ENCODE measurements around the gene PEPD.

The PEPD gene

DNA sequence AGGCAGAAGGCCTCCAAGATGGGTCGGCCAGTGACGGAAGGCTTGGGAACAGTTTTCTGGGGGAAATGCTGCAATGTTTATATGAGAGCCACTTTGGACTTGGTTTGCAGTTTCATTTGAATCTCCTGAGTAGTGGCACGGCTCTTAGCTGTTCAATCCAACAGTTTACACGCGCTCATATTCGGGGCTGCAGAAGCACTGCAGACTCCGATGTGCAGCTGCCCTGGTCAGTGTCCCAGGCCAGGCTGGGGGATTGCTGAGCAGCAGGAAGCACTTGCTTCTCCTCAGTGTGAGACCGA lies 116.4 kb downstream of the PEPD start:
- no peak for FAIRE-seq

DNA sequence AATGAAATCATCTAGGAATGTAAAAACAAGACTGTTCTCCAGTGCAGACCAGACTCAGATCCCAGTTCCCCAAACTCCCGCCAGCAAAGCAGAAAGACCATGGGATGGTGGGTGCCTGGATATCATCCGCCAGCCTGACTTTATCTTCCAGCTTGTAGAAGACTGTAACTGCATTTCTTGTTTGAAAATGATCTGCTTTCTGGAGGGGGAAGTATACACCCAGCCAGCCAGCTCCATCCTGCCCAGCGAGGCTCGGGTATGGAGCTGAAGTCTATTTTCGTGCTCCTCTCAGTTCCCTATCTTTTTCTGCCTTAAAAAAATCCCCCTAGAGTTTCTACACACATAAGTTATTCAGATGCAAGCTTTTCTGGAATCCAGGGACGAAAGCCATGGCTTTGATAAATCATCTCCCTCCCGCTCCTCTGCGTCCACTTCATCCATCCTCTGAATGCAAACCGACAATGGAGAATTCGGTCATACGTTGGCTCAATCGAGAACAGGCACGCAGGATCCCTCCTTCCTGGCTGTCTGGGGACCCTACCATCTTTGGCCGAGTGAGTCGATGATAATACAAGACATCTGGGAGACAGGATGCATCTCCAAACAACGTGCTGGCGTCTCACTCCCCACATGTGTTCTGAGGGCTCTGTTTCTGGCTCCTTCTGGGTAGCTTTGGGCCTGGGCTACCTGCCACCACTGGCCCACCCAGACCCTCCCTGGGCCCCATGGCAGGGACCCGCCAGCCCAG lies 116.9 kb downstream of the PEPD start:
- FAIRE-seq: no peak

DNA sequence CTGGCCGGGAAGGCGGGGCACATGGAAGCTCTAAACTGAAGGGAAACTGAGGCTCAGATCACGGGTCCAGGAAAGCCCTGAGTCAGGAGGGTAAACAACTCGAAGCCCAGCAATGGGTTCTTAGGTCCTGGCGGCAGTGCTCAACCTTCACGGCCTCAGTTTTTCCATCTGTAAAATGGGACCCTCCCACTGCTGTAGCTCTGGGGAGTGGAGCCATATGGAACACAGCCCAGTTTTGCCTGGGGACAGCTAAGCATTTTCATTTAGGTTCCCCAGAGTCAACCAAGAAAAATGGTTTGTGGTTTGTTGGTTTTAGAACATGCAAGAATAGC lies 117.7 kb downstream of the PEPD start:
- FAIRE-seq: no peak

GRCh38 chr19:33403221-33403972 lies 118.2 kb downstream of the PEPD start:
- FAIRE-seq: no peak

DNA sequence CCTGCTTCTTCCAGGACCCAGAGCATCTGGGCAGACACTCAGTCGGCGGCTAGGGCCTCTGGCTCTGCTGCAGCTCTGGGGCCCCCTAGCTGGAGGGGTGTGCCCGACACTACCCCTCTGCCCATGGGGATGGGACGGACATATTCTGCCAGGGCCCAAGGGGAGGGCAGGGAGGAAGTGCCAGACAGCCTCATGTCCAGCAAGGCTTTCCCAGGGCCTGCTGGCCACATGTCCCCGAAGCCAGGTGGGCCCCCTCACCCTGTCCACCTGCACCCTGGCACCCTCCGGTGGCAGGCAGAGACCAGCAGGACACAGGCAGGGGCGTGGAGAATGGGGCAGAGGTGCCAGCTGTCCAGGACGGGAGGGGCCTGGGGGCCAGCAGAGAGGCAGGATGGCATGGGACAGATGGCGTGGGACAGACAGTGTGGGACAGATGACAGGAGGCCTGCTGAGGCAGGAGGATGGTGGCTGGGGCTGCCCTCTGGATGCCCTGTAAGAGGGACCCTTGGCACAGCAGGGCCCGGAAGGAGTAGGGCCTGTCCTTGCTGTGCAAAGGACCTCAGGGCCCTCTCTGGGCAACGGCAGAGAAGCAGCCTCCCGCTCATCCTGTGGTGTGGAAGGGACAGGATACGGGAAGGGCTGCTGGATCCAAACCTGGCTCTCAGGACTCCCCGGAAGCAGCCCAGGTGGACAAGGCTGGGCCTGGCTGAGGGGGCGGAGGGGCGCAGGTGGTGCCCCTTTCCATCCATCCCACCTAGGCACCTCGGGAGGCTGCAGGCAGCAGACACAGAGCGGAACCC lies 119.0 kb downstream of the PEPD start:
- FAIRE-seq: no peak

DNA sequence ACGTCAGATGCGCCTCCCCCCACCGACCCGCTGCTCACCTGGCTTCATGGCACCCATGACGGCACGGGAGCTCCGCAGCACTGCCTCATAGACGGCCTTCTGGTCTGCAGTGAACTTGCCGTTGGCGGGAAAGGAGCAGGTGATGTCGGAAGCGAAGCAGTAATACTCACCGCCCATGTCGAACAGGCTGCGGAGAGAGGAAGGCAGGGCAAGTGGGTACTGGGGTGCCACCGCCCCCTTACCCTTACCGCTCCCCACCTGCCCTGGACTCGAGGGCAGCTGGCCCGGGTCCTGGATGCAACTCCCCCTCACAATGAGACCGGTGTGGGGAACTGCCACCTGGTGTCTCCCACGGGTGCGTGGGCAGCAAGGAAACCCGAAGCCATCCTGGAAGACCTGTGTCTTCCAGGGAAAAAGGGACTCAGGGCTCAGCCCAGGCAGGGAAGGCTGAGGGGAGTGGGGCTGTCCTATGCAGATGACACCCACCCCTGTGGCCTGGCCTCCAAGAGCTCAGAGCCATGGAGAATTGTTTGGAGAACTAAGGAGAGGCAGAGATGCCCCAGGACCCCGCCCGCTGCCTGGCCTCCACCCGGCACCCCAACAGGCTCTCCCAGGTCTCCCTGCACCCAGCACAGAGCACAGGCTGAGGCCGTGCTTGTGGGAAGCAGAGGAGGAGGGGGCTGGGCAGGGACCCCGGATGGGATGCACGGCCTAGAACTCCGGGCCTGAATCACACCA lies 119.7 kb downstream of the PEPD start:
- no peak for FAIRE-seq

DNA sequence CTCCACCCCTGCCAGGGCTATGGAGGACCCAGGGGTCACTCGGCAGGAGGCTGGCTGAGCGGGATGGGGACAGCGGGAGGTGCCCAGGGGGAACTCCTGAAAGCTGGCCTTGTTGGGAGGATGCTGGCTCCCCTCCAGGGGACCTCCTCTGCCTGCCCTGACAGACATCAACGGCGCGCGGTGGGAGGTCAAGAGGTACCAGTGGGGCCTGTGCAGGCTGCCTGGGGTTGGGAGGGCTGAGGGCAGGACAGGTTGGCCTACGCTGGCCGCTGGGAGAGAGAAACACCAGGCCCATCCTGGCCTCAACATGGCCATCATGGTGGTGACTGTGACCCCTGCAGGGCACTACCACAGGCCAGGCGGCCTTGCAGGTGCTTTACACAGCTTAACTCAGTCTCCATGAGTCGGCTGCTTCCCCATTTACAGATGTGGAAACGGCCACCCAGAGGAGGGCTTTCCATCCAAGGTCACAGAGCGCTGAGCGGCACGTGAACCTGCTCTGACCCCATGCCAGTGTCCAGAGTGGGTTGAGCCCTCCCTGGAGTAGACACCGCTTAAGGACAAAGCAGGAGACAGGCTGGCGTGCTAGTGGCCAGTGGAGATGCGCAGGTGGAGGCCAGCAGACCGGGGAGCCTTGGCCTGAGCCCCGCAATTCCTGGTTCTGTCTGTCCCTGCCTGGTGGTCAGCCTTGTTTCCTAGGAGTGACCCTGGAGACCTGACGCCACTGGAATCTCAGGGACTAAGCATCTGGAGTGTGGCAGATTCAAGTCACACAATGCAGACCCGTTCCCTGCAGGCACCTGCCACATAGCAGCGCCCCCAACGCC lies 120.5 kb downstream of the PEPD start:
- no peak for FAIRE-seq

- FAIRE-seq: no peak
Measured at GRCh38 chr19:33399745-33400681, 121.6 kb downstream of the PEPD start.

DNA sequence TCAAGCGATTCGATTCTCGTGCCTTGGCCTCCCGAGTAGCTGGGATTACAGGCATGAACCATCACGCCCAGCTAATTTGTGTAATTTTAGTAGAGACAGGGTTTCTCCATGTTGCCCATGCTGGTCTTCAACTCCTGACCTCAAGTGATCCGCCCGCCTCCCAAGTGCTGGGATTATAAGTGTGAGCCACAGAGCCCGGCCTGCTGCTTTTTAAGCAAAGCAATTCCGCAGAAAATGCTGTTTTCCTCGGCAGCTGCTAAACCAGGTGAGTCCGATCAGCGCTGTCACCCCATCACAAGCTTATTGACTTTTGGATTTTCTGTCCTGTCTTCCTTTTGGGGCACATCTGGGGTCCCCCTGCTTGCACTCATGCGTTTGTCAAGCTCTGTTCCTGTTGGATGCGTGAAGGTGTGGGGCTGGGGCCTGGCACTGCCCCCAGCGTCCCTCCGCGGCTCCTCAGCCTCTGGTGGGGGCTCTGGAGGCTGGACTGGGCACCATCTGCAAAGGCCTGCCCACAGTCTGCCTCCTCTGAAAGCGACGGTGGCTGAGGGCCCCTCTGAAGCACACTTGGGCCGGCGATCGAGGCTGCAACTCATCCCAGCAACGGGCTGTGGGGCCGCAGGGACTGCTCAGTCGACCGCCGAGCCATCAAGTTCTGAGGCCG lies 122.4 kb downstream of the PEPD start:
- FAIRE-seq: no peak

DNA sequence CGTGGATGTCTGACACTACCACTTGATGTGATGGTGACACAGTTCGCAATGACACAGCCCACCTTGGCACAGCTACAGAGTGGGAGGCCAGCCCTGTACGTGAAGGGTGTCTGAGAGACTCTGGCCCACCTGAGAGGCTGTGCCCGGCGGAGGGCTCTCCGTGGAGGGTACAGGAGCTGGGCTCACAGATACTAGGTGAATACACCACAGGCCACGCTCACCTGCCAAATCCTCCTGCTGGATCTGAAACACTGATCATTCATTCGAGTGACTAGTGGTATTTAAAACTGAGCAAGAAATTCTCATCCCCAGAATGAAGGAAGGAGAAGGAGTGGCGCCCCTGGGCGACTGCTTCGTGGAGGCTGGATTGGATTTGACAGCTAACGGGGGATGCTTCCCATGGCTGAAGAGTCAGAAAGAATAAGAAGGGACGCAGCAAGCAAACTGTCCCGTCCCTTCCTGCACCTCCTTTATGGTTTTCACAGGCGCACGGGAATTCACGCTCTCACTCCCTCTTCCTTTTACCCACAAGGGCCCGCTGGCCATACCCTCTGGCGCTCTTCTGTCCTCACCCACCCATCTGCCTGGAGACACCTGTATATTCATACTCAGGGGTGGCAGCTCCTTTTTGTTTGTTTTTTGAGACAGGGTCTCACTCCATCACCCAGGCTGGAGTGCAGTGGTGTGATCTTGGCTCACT lies 123.1 kb downstream of the PEPD start:
- FAIRE-seq: no peak

- no peak for FAIRE-seq
Measured at GRCh38 chr19:33397536-33398360, 123.8 kb downstream of the PEPD start.

DNA sequence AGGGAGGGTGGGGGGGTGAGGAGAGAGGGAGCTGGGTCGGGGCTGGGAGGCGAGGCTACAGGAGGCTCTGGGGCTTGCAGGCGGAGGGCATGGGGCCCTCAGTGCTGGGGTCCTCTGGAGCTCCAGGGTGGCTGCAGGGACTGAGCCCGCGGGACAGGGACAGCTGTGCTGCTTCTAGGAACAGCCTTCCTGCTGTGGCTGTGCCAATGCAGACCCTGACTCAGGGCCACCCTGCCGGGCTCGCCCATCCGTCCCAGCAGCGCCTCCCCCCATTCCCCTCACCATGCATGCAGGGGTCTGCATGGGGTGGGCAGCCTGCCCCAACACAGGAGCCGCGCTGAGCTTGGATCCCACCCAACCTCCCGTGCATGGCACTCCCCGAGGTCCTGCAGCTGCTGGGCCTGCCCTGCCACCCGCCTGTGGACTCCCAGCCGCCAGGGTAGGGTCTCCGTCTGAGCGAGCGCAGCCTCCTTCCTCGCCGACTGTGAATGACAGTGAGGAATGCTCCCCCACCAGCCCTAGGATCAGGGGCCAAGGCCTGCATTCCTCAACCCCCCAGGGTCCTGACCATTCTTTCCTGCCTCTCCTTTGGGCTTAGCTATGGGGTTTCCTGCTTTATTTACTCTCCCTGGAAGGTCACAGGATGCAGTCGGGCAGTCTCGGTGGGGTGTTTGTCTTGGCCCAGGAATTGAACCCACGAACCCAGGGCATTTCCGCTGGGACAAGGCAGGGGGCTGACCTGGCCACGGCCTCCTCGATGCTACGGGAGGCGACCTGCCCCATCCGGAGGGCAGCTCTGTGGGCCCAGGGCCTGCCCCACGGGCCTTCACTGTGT lies 124.7 kb downstream of the PEPD start:
- FAIRE-seq: no peak

GRCh38 chr19:33395561-33396550 lies 125.7 kb downstream of the PEPD start:
- FAIRE-seq: no peak

- FAIRE-seq: no peak
Measured at GRCh38 chr19:33394723-33395560, 126.6 kb downstream of the PEPD start.

GRCh38 chr19:33394006-33394722 lies 127.4 kb downstream of the PEPD start:
- no peak for FAIRE-seq

All from A204.1 (cell line).